SH-SY5Y (cell line): ENCODE results near the gene TCF23.

Experiments
- GATA2 ChIP-seq: IDR thresholded peaks from 2 replicates; pipeline ENCODE4 v1.6.1; 2011; ENCODE audit warnings: mild to moderate bottlenecking, low read depth, low read length
- GATA3 ChIP-seq: IDR thresholded peaks from 2 replicates; pipeline ENCODE4 v1.6.1; 2011; ENCODE audit warnings: low read depth, mild to moderate bottlenecking, low read length, moderate library complexity

DNA sequence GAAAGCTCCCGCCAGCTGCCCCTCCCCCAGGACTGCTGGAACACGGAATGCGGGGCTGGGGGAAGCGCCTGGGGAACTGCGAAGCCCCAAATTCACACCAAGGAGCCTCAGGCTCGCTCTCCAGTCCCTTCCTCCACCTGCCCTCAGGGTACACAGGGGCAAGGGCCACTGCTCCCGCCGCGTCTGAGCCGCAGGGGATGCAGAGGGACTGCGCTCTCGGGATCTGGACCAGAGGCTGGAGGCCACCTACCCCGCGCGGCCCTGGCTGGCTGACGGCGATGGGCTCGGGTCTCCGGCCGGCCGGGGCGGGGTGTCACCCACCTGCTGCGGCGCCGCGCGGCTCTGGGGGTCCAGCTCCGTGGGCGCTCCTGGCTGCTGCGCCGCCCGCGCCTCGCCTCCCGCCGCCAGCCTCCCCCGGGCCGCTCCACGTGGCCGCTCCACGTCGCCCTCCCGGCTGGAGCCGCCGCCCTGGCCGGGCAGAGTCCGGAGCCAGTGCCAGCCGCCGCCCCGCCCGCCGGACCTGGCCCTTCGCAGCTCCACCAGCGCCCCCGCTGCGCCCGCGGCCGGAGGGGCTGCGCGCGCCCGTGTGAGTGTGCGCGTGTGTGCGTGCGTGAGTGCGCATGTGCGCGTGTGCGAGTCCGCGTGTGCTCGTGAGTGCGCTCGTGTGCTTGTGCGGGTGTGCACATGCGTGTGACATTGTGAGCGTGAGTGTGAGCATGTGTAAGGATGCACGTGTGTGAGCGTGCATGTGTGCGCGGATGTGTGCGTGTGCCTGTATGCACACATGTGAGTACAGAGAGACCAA is 30.1 kb upstream of the TCF23 start, which contains the start of gene CGREF1:
- no peak for TF ChIP-seq GATA2
- no peak for TF ChIP-seq GATA3
